Measurements from ENCODE around the gene IL36G. TPM values are rescaled to one million over a fixed set of nuclear protein-coding genes. Genes with fewer than 3 reads are reported as not detected.

IL36G gene
- total RNA-seq, 2 experiments from 2014 or later, result not detected

DNA sequence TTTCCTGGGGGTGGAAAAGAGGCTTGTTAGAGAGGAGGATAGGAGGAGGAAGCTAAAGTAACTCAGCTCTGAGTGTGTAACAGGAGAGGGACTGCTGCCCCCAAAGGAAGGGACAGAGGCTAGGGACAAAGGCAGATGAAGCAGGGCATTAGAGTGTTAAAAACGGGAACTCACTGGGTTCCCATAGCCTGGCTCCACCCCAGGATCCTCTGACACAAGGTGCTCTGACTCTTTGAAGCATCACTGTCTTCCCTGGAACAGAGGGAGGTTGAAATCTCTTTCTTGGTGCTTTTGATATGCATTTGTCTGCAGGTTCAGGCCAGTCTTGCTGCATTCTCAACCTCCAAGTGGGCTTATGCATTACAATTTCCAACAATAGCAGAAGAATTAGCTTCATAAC lies 50.3 kb downstream of the IL36G start:
- no peak for DNase-seq (ENCODE audit: low spot score)
- Histone ChIP-seq H4K20me1 (ENCODE audit: insufficient read depth, low read length) (no peaks in the 10 kb centered on the region), H3K36me3 (ENCODE audit: insufficient read depth, low read length) (no peaks in the 10 kb centered on the region), H3K4me3 (ENCODE audit: low read depth, low read length, poor library complexity, severe bottlenecking) (no peak overlapping the region), H2AFZ (ENCODE audit: low read length) (no peak overlapping the region), H3K9me3 (ENCODE audit: low read length) (no peaks in the 10 kb centered on the region), H3K4me1 (ENCODE audit: insufficient read depth, low read length, poor library complexity, severe bottlenecking) (no peaks in the 10 kb centered on the region), H3K27ac (ENCODE audit: low read depth, low read length, poor library complexity, severe bottlenecking) (no peak overlapping the region), H3K79me2 (ENCODE audit: insufficient read depth, low read depth, low read length) (no peaks in the 10 kb centered on the region), H3K9me2 (ENCODE audit: insufficient read depth, low read length) (no peaks in the 10 kb centered on the region), H3K4me2 (ENCODE audit: low read length) (no peak overlapping the region)
- ChIA-PET POLR2A (no interaction called here), CTCF (ENCODE audit: unreplicated experiment) (no interaction called here)
- TF ChIP-seq, protein P1, sequence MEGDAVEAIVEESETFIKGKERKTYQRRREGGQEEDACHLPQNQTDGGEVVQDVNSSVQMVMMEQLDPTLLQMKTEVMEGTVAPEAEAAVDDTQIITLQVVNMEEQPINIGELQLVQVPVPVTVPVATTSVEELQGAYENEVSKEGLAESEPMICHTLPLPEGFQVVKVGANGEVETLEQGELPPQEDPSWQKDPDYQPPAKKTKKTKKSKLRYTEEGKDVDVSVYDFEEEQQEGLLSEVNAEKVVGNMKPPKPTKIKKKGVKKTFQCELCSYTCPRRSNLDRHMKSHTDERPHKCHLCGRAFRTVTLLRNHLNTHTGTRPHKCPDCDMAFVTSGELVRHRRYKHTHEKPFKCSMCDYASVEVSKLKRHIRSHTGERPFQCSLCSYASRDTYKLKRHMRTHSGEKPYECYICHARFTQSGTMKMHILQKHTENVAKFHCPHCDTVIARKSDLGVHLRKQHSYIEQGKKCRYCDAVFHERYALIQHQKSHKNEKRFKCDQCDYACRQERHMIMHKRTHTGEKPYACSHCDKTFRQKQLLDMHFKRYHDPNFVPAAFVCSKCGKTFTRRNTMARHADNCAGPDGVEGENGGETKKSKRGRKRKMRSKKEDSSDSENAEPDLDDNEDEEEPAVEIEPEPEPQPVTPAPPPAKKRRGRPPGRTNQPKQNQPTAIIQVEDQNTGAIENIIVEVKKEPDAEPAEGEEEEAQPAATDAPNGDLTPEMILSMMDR (conservative IDR thresholded peaks at IDR 0.05; ENCODE audit: low read length), result no peak
- no peak for TF ChIP-seq EZH2phosphoT487 (IDR thresholded peaks at IDR 0.05; ENCODE audit: borderline replicate concordance, low read depth, low read length)
- BruUV-seq (replicated peaks), result no TSS peak
- intact Hi-C loops (cut with micrococcal nuclease; ENCODE audit: unreplicated experiment), result no loop called here

DNA sequence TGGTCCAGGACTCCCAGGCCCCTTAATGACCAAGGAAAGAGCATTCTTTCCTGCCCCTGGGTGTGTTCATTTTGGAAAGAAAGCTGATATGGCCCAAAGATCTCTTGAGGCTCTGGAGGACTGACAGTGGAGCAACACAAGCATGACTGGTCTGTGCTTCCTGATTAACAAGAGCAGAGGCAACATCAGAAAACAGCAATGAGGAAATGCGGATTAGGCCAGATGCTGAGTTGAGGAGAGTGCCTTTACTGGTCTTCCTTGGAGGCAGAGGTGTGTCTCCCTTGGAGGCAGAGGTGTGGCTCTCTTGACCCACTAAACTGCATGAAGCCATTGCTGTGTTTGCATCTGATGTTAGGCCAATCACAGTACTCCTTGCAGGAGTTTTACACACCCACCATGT lies 54.9 kb downstream of the IL36G start:
- Histone ChIP-seq H2AFZ (ENCODE audit: low read length) (no peak overlapping the region), H3K36me3 (ENCODE audit: insufficient read depth, low read length) (no peaks in the 10 kb centered on the region), H3K27ac (ENCODE audit: low read depth, low read length, poor library complexity, severe bottlenecking) (no peak overlapping the region), H3K4me1 (ENCODE audit: insufficient read depth, low read length, poor library complexity, severe bottlenecking) (no peaks in the 10 kb centered on the region), H4K20me1 (ENCODE audit: insufficient read depth, low read length) (no peaks in the 10 kb centered on the region), H3K9me3 (ENCODE audit: low read length) (no peaks in the 10 kb centered on the region), H3K4me3 (ENCODE audit: low read depth, low read length, poor library complexity, severe bottlenecking) (no peak overlapping the region), H3K79me2 (ENCODE audit: insufficient read depth, low read depth, low read length) (no peaks in the 10 kb centered on the region), H3K4me2 (ENCODE audit: low read length) (no peak overlapping the region), H3K9me2 (ENCODE audit: insufficient read depth, low read length) (no peaks in the 10 kb centered on the region)
- ChIA-PET CTCF (ENCODE audit: unreplicated experiment) (interaction anchor here (0.6 kb wide), 1 partner anchor 1113 kb away, joined by 3 read pairs; no protein-coding TSS in a partner anchor), POLR2A (no interaction called here)
- BruUV-seq (replicated peaks), result no TSS peak
- intact Hi-C loops (cut with micrococcal nuclease; ENCODE audit: unreplicated experiment), result no loop called here
- TF ChIP-seq, protein P1 (conservative IDR thresholded peaks at IDR 0.05; ENCODE audit: low read length), result no peak
- TF ChIP-seq EZH2phosphoT487 (IDR thresholded peaks at IDR 0.05; ENCODE audit: borderline replicate concordance, low read depth, low read length), result no peak
- no peak for DNase-seq (ENCODE audit: low spot score)

DNA sequence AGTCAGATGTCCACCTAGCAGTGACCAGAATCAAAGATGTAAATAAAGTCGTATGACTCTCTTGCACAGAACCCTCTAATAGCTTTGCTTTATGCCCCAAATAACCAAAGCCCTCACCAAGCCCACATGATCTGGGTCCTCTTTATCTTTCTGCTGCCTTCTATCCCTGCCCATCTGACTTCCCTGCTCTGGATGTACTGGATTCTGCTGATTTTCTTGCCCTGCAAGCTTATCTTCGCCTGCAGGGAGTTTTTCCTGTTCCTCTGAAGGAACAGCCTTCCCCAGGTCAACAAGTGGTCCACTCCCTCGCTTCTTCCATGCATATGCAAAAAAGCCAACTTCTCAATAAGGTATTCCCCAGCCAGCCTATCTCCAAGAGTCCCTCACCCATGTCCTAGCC lies 56.2 kb downstream of the IL36G start:
- TF ChIP-seq EZH2phosphoT487 (IDR thresholded peaks at IDR 0.05; ENCODE audit: borderline replicate concordance, low read depth, low read length), result no peak
- TF ChIP-seq, protein P1 (conservative IDR thresholded peaks at IDR 0.05; ENCODE audit: low read length), result no peak
- no peaks in the 10 kb centered on the region for H3K79me2 ChIP-seq (ENCODE audit: insufficient read depth, low read depth, low read length)
- H3K4me1 ChIP-seq (ENCODE audit: insufficient read depth, low read length, poor library complexity, severe bottlenecking), result no peaks in the 10 kb centered on the region
- ChIA-PET CTCF (ENCODE audit: unreplicated experiment) (no interaction called here), POLR2A (no interaction called here)
- no peaks in the 10 kb centered on the region for H3K36me3 ChIP-seq (ENCODE audit: insufficient read depth, low read length)
- no peak overlapping the region for H3K27ac ChIP-seq (ENCODE audit: low read depth, low read length, poor library complexity, severe bottlenecking)
- H3K9me2 ChIP-seq (ENCODE audit: insufficient read depth, low read length), result no peaks in the 10 kb centered on the region
- BruUV-seq (replicated peaks), result no TSS peak
- H2AFZ ChIP-seq (ENCODE audit: low read length), result no peak overlapping the region
- intact Hi-C loops (cut with micrococcal nuclease; ENCODE audit: unreplicated experiment), result no loop called here
- no peak overlapping the region for H3K4me2 ChIP-seq (ENCODE audit: low read length)
- no peaks in the 10 kb centered on the region for H4K20me1 ChIP-seq (ENCODE audit: insufficient read depth, low read length)
- H3K4me3 ChIP-seq (ENCODE audit: low read depth, low read length, poor library complexity, severe bottlenecking), result no peak overlapping the region
- DNase-seq (ENCODE audit: low spot score), result no peak
- no peaks in the 10 kb centered on the region for H3K9me3 ChIP-seq (ENCODE audit: low read length)

Small RNA genes within 50 kb of the gene (small RNA-seq; reads per million reads assigned to genes)
- gene HMGN2P23, result not detected

Other genes with a start within 250 kb of the IL36G start
- gene CKAP2L, start 213.4 kb upstream of the IL36G start, total RNA-seq (2014; rRNA removed; shearing (Covaris generic)), result 28.8 and 31.8 TPM in 2 replicates
- gene CKAP2L, start 213.4 kb upstream of the IL36G start, total RNA-seq (2022), result 61.8 and 77.3 TPM in 2 replicates
- gene IL1A, start 193.5 kb upstream of the IL36G start, total RNA-seq (2014; rRNA removed; shearing (Covaris generic)), result not detected in 2 replicates
- gene IL1A, start 193.5 kb upstream of the IL36G start, total RNA-seq (2022), result not detected in 2 replicates
- not detected in 2 replicates for gene IL1B, start 141.2 kb upstream of the IL36G start, total RNA-seq (2014; rRNA removed; shearing (Covaris generic))
- gene IL1B, start 141.2 kb upstream of the IL36G start, total RNA-seq (2022), result not detected in 2 replicates
- gene IL37, start 66.8 kb upstream of the IL36G start, total RNA-seq (2014; rRNA removed; shearing (Covaris generic)), result not detected in 2 replicates
- gene IL37, start 66.8 kb upstream of the IL36G start, total RNA-seq (2022), result 0.63 TPM in 1 of 2 replicates, not detected in the other
- gene IL36A, start 27.5 kb downstream of the IL36G start, total RNA-seq (2014; rRNA removed; shearing (Covaris generic)), result not detected in 2 replicates
- not detected in 2 replicates for gene IL36A, start 27.5 kb downstream of the IL36G start, total RNA-seq (2022)
- not detected in 2 replicates for gene IL36B, start 74.9 kb downstream of the IL36G start, total RNA-seq (2014; rRNA removed; shearing (Covaris generic))
- gene IL36B, start 74.9 kb downstream of the IL36G start, total RNA-seq (2022), result not detected in 2 replicates
- not detected in 2 replicates for gene IL36RN, start 81.2 kb downstream of the IL36G start, total RNA-seq (2014; rRNA removed; shearing (Covaris generic))
- gene IL36RN, start 81.2 kb downstream of the IL36G start, total RNA-seq (2022), result not detected in 2 replicates
- not detected in 2 replicates for gene IL1F10, start 90.0 kb downstream of the IL36G start, total RNA-seq (2014; rRNA removed; shearing (Covaris generic))
- not detected in 2 replicates for gene IL1F10, start 90.0 kb downstream of the IL36G start, total RNA-seq (2022)
- not detected in 2 replicates for gene IL1RN, start 149.6 kb downstream of the IL36G start, total RNA-seq (2014; rRNA removed; shearing (Covaris generic))
- not detected in 2 replicates for gene IL1RN, start 149.6 kb downstream of the IL36G start, total RNA-seq (2022)
- 78.2 and 99.6 TPM in 2 replicates for gene PSD4, start 196.0 kb downstream of the IL36G start, total RNA-seq (2014; rRNA removed; shearing (Covaris generic))
- gene PSD4, start 196.0 kb downstream of the IL36G start, total RNA-seq (2022), result 100 and 111 TPM in 2 replicates